Fibroblast of upper back skin (primary cell): Measurements from ENCODE around the gene PHACTR2.
"Not testable (repeated sequence)": the region's sequence is repeated elsewhere in the genome, so short reads cannot be mapped to it uniquely, and the experiment has no call there.

Source experiments
- DNase-seq: peaks from one replicate; pipeline ENCODE4 v3.0.0-alpha.2; 2013

The PHACTR2 gene

GRCh38 chr6:143700684-143701348 lies 23.1 kb downstream of the PHACTR2 start:
- peak; percentile 82 for DNase-seq

- DNase-seq: no peak
These were observed 23.8 kb downstream of the PHACTR2 start for GRCh38 chr6:143701349-143702234.

GRCh38 chr6:143705569-143705968 lies 27.8 kb downstream of the PHACTR2 start:
- DNase-seq: no peak

GRCh38 chr6:143707697-143708096 lies 29.9 kb downstream of the PHACTR2 start:
- DNase-seq: no peak

- DNase-seq: no peak
These were observed 31.1 kb downstream of the PHACTR2 start for GRCh38 chr6:143708889-143709288.

- no peak for DNase-seq
These were observed 33.9 kb downstream of the PHACTR2 start for GRCh38 chr6:143711714-143712113.

GRCh38 chr6:143718472-143718871 lies 40.7 kb downstream of the PHACTR2 start:
- DNase-seq: no peak

- no peak for DNase-seq
These were observed 43.9 kb downstream of the PHACTR2 start for GRCh38 chr6:143721642-143722041.

- no peak for DNase-seq
These were observed 47.1 kb downstream of the PHACTR2 start for GRCh38 chr6:143724876-143725275.

GRCh38 chr6:143726015-143726647 lies 48.4 kb downstream of the PHACTR2 start:
- DNase-seq: no peak

- DNase-seq: no peak
These were observed 49.3 kb downstream of the PHACTR2 start for GRCh38 chr6:143727035-143727434.

- no peak for DNase-seq
These were observed 54.0 kb downstream of the PHACTR2 start for GRCh38 chr6:143731789-143732188.

- no peak for DNase-seq
These were observed 54.8 kb downstream of the PHACTR2 start for GRCh38 chr6:143732536-143732935.

- no peak for DNase-seq
These were observed 55.7 kb downstream of the PHACTR2 start for GRCh38 chr6:143733510-143733909.

- DNase-seq: no peak
These were observed 56.9 kb downstream of the PHACTR2 start for GRCh38 chr6:143734641-143735063.

- not testable (repeated sequence) for DNase-seq
These were observed 60.4 kb downstream of the PHACTR2 start for GRCh38 chr6:143738072-143738690.

GRCh38 chr6:143739341-143739851 lies 61.6 kb downstream of the PHACTR2 start:
- no peak for DNase-seq

- DNase-seq: no peak
These were observed 62.4 kb downstream of the PHACTR2 start for GRCh38 chr6:143740213-143740612.

- DNase-seq: no peak
These were observed 63.7 kb downstream of the PHACTR2 start for GRCh38 chr6:143741480-143741879.

- no peak for DNase-seq
These were observed 64.5 kb downstream of the PHACTR2 start for GRCh38 chr6:143742070-143742954.

- DNase-seq: no peak
These were observed 65.1 kb downstream of the PHACTR2 start for GRCh38 chr6:143742955-143743255.
